ENCODE results near the gene KRTAP4-2. TPM values are rescaled to one million over a fixed set of nuclear protein-coding genes. Genes with fewer than 3 reads are reported as not detected.
"Not testable (repeated sequence)": the region's sequence is repeated elsewhere in the genome, so short reads cannot be mapped to it uniquely, and the experiment has no call there.

KRTAP4-2 gene
- total RNA-seq, 1 donor from 2014 or later = 1.1 TPM

- no peak for DNase-seq
Observed at GRCh38 chr17:41160648-41161047, 17.4 kb downstream of the KRTAP4-2 start, which contains the start of gene KRTAP4-4. Gene KRTAP4-4, minus strand, starts transcription at chr17:41160748. Its CDS starts 57 bp downstream, at chr17:41160691.

GRCh38 chr17:41160190-41160589 lies 17.8 kb downstream of the KRTAP4-2 start:
- DNase-seq = not testable (repeated sequence)

GRCh38 chr17:41153856-41154255 lies 24.2 kb downstream of the KRTAP4-2 start:
- no peak for DNase-seq

- DNase-seq = no peak
Observed at GRCh38 chr17:41151525-41151924, 26.5 kb downstream of the KRTAP4-2 start.

GRCh38 chr17:41150026-41150425 lies 28.0 kb downstream of the KRTAP4-2 start:
- no peak for DNase-seq

- DNase-seq = no peak
Observed at GRCh38 chr17:41149652-41149985, 28.4 kb downstream of the KRTAP4-2 start, which contains the start of gene KRTAP4-5. Gene KRTAP4-5, minus strand, starts transcription at chr17:41149825. Its CDS starts 58 bp downstream, at chr17:41149767.

- DNase-seq = not testable (repeated sequence)
Observed at GRCh38 chr17:41148971-41149651, 28.9 kb downstream of the KRTAP4-2 start.

- DNase-seq = no peak
Observed at GRCh38 chr17:41147531-41148204, 30.4 kb downstream of the KRTAP4-2 start.

- DNase-seq = no peak
Observed at GRCh38 chr17:41145261-41145660, 32.8 kb downstream of the KRTAP4-2 start.

GRCh38 chr17:41144846-41145245 lies 33.2 kb downstream of the KRTAP4-2 start:
- no peak for DNase-seq

- DNase-seq = no peak
Observed at GRCh38 chr17:41141361-41141760, 36.7 kb downstream of the KRTAP4-2 start.

GRCh38 chr17:41140360-41141131 lies 37.5 kb downstream of the KRTAP4-2 start, which contains the start of gene KRTAP4-6:
Gene KRTAP4-6, minus strand, starts transcription at chr17:41140544. Its CDS starts 57 bp downstream, at chr17:41140487.
- no peak for DNase-seq

- not testable (repeated sequence) for DNase-seq
Observed at GRCh38 chr17:41139865-41140264, 38.2 kb downstream of the KRTAP4-2 start.

- no peak for DNase-seq
Observed at GRCh38 chr17:41133880-41134735, 43.9 kb downstream of the KRTAP4-2 start.

GRCh38 chr17:41131979-41132378 lies 46.0 kb downstream of the KRTAP4-2 start:
- no peak for DNase-seq

Small RNAs within 50 kb of the gene (small RNA-seq; reads per million reads assigned to genes)
- not detected for gene KRTAP4-17P (ENCODE audit: low replicate concordance)

Other genes starting within 250 kb of the KRTAP4-2 start
- gene KRT23, start 240.6 kb downstream of the KRTAP4-2 start, total RNA-seq = 107 TPM
- 6.4 TPM for gene KRT39, start 211.3 kb downstream of the KRTAP4-2 start, total RNA-seq
- 7.7 TPM for gene KRT40, start 193.9 kb downstream of the KRTAP4-2 start, total RNA-seq
- 1.5 TPM for gene KRTAP3-3, start 184.1 kb downstream of the KRTAP4-2 start, total RNA-seq
- 2.3 TPM for gene KRTAP3-2, start 178.3 kb downstream of the KRTAP4-2 start, total RNA-seq
- gene KRTAP3-1, start 169.1 kb downstream of the KRTAP4-2 start, total RNA-seq = 5.3 TPM
- gene KRTAP1-5, start 151.0 kb downstream of the KRTAP4-2 start, total RNA-seq = 14.1 TPM
- not detected for gene KRTAP1-4, start 148.0 kb downstream of the KRTAP4-2 start, total RNA-seq
- gene KRTAP1-3, start 143.3 kb downstream of the KRTAP4-2 start, total RNA-seq = 12.2 TPM
- 7.5 TPM for gene KRTAP1-1, start 136.8 kb downstream of the KRTAP4-2 start, total RNA-seq
- gene KRTAP2-1, start 130.9 kb downstream of the KRTAP4-2 start, total RNA-seq = 3.4 TPM
- 6.5 TPM for gene KRTAP2-2, start 123.0 kb downstream of the KRTAP4-2 start, total RNA-seq
- 0.30 TPM for gene KRTAP2-3, start 118.1 kb downstream of the KRTAP4-2 start, total RNA-seq
- gene KRTAP2-4, start 112.3 kb downstream of the KRTAP4-2 start, total RNA-seq = 3.3 TPM
- gene KRTAP4-7, start 94.1 kb downstream of the KRTAP4-2 start, total RNA-seq = 11.4 TPM
- gene KRTAP4-8, start 80.1 kb downstream of the KRTAP4-2 start, total RNA-seq = 3.1 TPM
- not detected for gene KRTAP4-16, start 76.0 kb downstream of the KRTAP4-2 start, total RNA-seq
- gene KRTAP4-9, start 72.8 kb downstream of the KRTAP4-2 start, total RNA-seq = 5.2 TPM
- 0.79 TPM for gene KRTAP4-11, start 59.8 kb downstream of the KRTAP4-2 start, total RNA-seq
- 0.89 TPM for gene KRTAP4-12, start 54.0 kb downstream of the KRTAP4-2 start, total RNA-seq
- gene KRTAP4-6, start 37.7 kb downstream of the KRTAP4-2 start, total RNA-seq = 4.0 TPM
- 1.3 TPM for gene KRTAP4-5, start 28.4 kb downstream of the KRTAP4-2 start, total RNA-seq
- gene KRTAP4-4, start 17.5 kb downstream of the KRTAP4-2 start, total RNA-seq = 2.2 TPM
- gene KRTAP4-3, start 10.0 kb downstream of the KRTAP4-2 start, total RNA-seq = 2.0 TPM
- gene KRTAP4-1, start 6.7 kb upstream of the KRTAP4-2 start, total RNA-seq = 3.6 TPM
- gene KRTAP9-1, start 11.7 kb upstream of the KRTAP4-2 start, total RNA-seq = not detected
- gene KRTAP9-2, start 48.4 kb upstream of the KRTAP4-2 start, total RNA-seq = 6.3 TPM
- gene KRTAP9-3, start 54.2 kb upstream of the KRTAP4-2 start, total RNA-seq = 7.3 TPM
- gene KRTAP9-8, start 59.8 kb upstream of the KRTAP4-2 start, total RNA-seq = 8.5 TPM
- gene KRTAP9-4, start 71.5 kb upstream of the KRTAP4-2 start, total RNA-seq = 6.5 TPM
- gene KRTAP9-9, start 77.2 kb upstream of the KRTAP4-2 start, total RNA-seq = 2.6 TPM
- gene KRTAP9-6, start 87.2 kb upstream of the KRTAP4-2 start, total RNA-seq = not detected
- gene KRTAP9-7, start 97.5 kb upstream of the KRTAP4-2 start, total RNA-seq = not detected
- 0.39 TPM for gene KRTAP29-1, start 124.6 kb upstream of the KRTAP4-2 start, total RNA-seq
- 4.5 TPM for gene KRTAP16-1, start 131.1 kb upstream of the KRTAP4-2 start, total RNA-seq
- 7.9 TPM for gene KRTAP17-1, start 137.5 kb upstream of the KRTAP4-2 start, total RNA-seq
- 22.0 TPM for gene KRT33A, start 172.6 kb upstream of the KRTAP4-2 start, total RNA-seq
- gene KRT33B, start 191.6 kb upstream of the KRTAP4-2 start, total RNA-seq = 7.7 TPM
- 19.5 TPM for gene KRT34, start 204.1 kb upstream of the KRTAP4-2 start, total RNA-seq
- 52.1 TPM for gene KRT31, start 219.4 kb upstream of the KRTAP4-2 start, total RNA-seq
- 0.99 TPM for gene KRT37, start 246.4 kb upstream of the KRTAP4-2 start, total RNA-seq